ENCODE measurements around the gene ZNF747. TPM values are rescaled to one million over a fixed set of nuclear protein-coding genes. Genes with fewer than 3 reads are reported as not detected.

The ZNF747 gene
- total RNA-seq, 1 experiment from 2014 or later: 12.3 TPM

GRCh38 chr16:30553393-30553899 is 18.8 kb upstream of the ZNF747 start:
- intact Hi-C loops (cut with micrococcal nuclease; ENCODE audit: unreplicated experiment): no loop called here
- peaks cover 40% of the 10 kb centered on the region for H3K36me3 Mint-ChIP-seq (ENCODE audit: insufficient read depth, unreplicated experiment)

GRCh38 chr16:30552956-30553355 is 18.3 kb upstream of the ZNF747 start:
- no peak for TF ChIP-seq CTCF (IDR thresholded peaks at IDR 0.05; ENCODE audit: unreplicated experiment)
- BruUV-seq (replicated peaks): no TSS peak
- Mint-ChIP-seq H3K9me3 (ENCODE audit: low read depth, unreplicated experiment) (no peaks in the 10 kb centered on the region), H3K4me3 (ENCODE audit: low read depth, unreplicated experiment) (no peak overlapping the region), H3K27me3 (ENCODE audit: unreplicated experiment) (no peaks in the 10 kb centered on the region), H3K36me3 (ENCODE audit: insufficient read depth, unreplicated experiment) (peaks cover 36% of the 10 kb centered on the region), H3K27ac (ENCODE audit: unreplicated experiment) (no peak overlapping the region), H3K4me1 (ENCODE audit: low read depth, unreplicated experiment) (peaks cover 18% of the 10 kb centered on the region)
- intact Hi-C loops (cut with micrococcal nuclease; ENCODE audit: unreplicated experiment): no loop called here
- CTCF ChIA-PET: no interaction called here
- no peak for DNase-seq

More at GRCh38 chr16:30553393-30553899, 18.8 kb upstream of the ZNF747 start:
- H3K4me1 Mint-ChIP-seq (ENCODE audit: low read depth, unreplicated experiment): peaks cover 13% of the 10 kb centered on the region
- no peak overlapping the region for H3K4me3 Mint-ChIP-seq (ENCODE audit: low read depth, unreplicated experiment)
- CTCF ChIA-PET: no interaction called here
- H3K27ac Mint-ChIP-seq (ENCODE audit: unreplicated experiment): no peak overlapping the region
- BruUV-seq (replicated peaks): no TSS peak
- no peaks in the 10 kb centered on the region for H3K9me3 Mint-ChIP-seq (ENCODE audit: low read depth, unreplicated experiment)
- no peak for TF ChIP-seq CTCF (IDR thresholded peaks at IDR 0.05; ENCODE audit: unreplicated experiment)
- DNase-seq: no peak
- H3K27me3 Mint-ChIP-seq (ENCODE audit: unreplicated experiment): no peaks in the 10 kb centered on the region

- Mint-ChIP-seq H3K9me3 (ENCODE audit: low read depth, unreplicated experiment) (no peaks in the 10 kb centered on the region), H3K27me3 (ENCODE audit: unreplicated experiment) (no peaks in the 10 kb centered on the region), H3K27ac (ENCODE audit: unreplicated experiment) (no peak overlapping the region), H3K4me3 (ENCODE audit: low read depth, unreplicated experiment) (no peak overlapping the region), H3K4me1 (ENCODE audit: low read depth, unreplicated experiment) (peaks cover 18% of the 10 kb centered on the region), H3K36me3 (ENCODE audit: insufficient read depth, unreplicated experiment) (peaks cover 25% of the 10 kb centered on the region)
- DNase-seq: no peak
- intact Hi-C loops (cut with micrococcal nuclease; ENCODE audit: unreplicated experiment): no loop called here
- CTCF ChIA-PET: interaction anchor here (0.5 kb wide), 1 partner anchor 85 kb away, joined by 3 read pairs; no protein-coding TSS in a partner anchor
- no TSS peak for BruUV-seq (replicated peaks)
- TF ChIP-seq CTCF (IDR thresholded peaks at IDR 0.05; ENCODE audit: unreplicated experiment): no peak
Observed at GRCh38 chr16:30551781-30552180, 17.1 kb upstream of the ZNF747 start.

GRCh38 chr16:30548416-30549253 is 14.0 kb upstream of the ZNF747 start:
- H3K4me3 Mint-ChIP-seq (ENCODE audit: low read depth, unreplicated experiment): no peak overlapping the region
- intact Hi-C loops (cut with micrococcal nuclease; ENCODE audit: unreplicated experiment): no loop called here
- H3K27ac Mint-ChIP-seq (ENCODE audit: unreplicated experiment): no peak overlapping the region

More at GRCh38 chr16:30548416-30549253, 14.0 kb upstream of the ZNF747 start:
- H3K27me3 Mint-ChIP-seq (ENCODE audit: unreplicated experiment): peaks cover 12% of the 10 kb centered on the region
- no peak for DNase-seq
- CTCF ChIA-PET: no interaction called here
- TF ChIP-seq CTCF (IDR thresholded peaks at IDR 0.05; ENCODE audit: unreplicated experiment): no peak
- peaks cover 18% of the 10 kb centered on the region for H3K4me1 Mint-ChIP-seq (ENCODE audit: low read depth, unreplicated experiment)
- BruUV-seq (replicated peaks): no TSS peak
- H3K36me3 Mint-ChIP-seq (ENCODE audit: insufficient read depth, unreplicated experiment): no peaks in the 10 kb centered on the region
- H3K9me3 Mint-ChIP-seq (ENCODE audit: low read depth, unreplicated experiment): no peaks in the 10 kb centered on the region

All from Calu3 (cell line).